Thoracic aorta endothelial cell (primary cell): ENCODE measurements around the gene FGD4. TPM values are rescaled to one million over a fixed set of nuclear protein-coding genes. Genes with fewer than 3 reads are reported as not detected.

Experiments
- small RNA-seq: library from RNA; depleted of rRNA; stranded (forward); fragments of <200 nt; gene quantifications from one replicate; pipeline ENCODE3, GENCODE V24; 2012
- total RNA-seq: library from RNA; depleted of rRNA; stranded (reverse); fragments of >200 nt; gene quantifications from 2 replicates; pipeline ENCODE4 v1.2.3, GENCODE V29; 2012

The FGD4 gene
- total RNA-seq = 44.4 and 59.5 TPM in 2 replicates

GRCh38 chr12:32399370-32400113 is at the start of gene FGD4:
Gene FGD4 (plus strand): TSS chr12:32399558.

GRCh38 chr12:32679091-32679919 is 279.9 kb downstream of the FGD4 start, which contains the start of gene DNM1L:
Gene DNM1L (plus strand): TSS chr12:32679301. CDS start chr12:32679364, 63 bp downstream.

Small RNA genes within 50 kb of the gene (small RNA-seq; reads per million reads assigned to genes)
- gene RF00019 (not detected), gene RNU6-494P (not detected)
